Measurements from ENCODE around the gene WAS. TPM values are rescaled to one million over a fixed set of nuclear protein-coding genes. Genes with fewer than 3 reads are reported as not detected.
"Not testable (repeated sequence)": the region's sequence is repeated elsewhere in the genome, so short reads cannot be mapped to it uniquely, and the experiment has no call there.

The WAS gene
- 1 to 10 TPM; 3.0 to 8.0 (median 3.9) TPM for polyA plus RNA-seq (ENCODE audit: insufficient read length in 10 of 10)
- long read RNA-seq, donor 1, result 0 reads
- long read RNA-seq, donor 2, result 0 reads
- long read RNA-seq, donor 3, result 0 reads
- long read RNA-seq, donor 4, result 0 reads
- long read RNA-seq, donor 5, result 0 reads
- long read RNA-seq, donor 6, result 0 reads
- long read RNA-seq, donor 7, result 0 reads
- long read RNA-seq, donor 8, result 0 reads
- long read RNA-seq, donor 9, partial matches to known transcripts, result 0 of 1 reads
- long read RNA-seq, donor 9, other reads (novel, unspliced or antisense), result 0 of 1 reads

DNA sequence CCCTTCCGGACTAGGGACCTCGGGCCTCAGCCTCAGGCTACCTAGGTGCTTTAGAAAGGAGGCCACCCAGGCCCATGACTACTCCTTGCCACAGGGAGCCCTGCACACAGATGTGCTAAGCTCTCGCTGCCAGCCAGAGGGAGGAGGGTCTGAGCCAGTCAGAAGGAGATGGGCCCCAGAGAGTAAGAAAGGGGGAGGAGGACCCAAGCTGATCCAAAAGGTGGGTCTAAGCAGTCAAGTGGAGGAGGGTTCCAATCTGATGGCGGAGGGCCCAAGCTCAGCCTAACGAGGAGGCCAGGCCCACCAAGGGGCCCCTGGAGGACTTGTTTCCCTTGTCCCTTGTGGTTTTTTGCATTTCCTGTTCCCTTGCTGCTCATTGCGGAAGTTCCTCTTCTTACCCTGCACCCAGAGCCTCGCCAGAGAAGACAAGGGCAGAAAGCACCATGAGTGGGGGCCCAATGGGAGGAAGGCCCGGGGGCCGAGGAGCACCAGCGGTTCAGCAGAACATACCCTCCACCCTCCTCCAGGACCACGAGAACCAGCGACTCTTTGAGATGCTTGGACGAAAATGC is at the start of gene WAS:
Gene WAS (plus strand): TSS at position 389 of the 572 bp plus-strand sequence. CDS start 55 bp downstream, at position 444.
- DNase-seq, result peak in 1 of 3 donors; percentile 22

DNA sequence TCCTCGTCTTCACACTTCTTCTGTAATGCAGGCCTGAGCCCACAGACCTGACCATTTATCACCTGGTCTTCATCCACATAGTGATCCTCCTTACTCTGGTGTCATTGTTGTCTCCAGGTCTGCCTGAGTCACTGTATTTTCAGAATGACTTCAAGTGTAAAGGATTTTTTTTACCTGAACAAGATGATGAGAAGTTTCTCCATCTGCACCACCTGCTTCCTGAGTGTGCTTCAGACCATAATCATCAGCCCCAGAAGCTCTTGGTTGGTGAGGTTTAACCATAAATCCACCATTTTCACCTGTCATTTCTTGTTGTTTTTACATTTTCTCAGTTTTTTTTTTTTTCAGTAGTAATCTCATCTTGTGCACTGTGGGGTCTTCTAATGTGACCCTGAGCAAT is 47.3 kb upstream of the WAS start:
- no peak for DNase-seq

DNA sequence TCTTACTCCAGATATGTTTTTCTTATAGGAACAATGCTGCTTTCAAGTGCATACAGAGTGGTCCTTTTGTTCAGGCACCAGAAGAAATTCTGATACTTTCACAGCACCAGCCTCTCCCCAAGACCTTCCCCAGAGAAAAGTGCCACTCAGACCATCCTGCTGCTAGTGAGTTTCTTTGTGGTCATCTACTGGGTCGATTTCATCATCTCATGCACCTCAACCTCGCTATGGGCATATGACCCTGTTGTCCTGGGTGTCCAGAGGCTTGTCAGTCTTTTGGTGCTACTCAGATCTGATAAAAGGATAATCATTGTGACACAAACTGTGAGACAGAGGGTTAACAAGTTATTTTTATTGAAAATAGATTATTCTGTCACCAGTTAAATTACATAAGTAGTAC is 46.8 kb upstream of the WAS start:
- DNase-seq, result no peak

DNA sequence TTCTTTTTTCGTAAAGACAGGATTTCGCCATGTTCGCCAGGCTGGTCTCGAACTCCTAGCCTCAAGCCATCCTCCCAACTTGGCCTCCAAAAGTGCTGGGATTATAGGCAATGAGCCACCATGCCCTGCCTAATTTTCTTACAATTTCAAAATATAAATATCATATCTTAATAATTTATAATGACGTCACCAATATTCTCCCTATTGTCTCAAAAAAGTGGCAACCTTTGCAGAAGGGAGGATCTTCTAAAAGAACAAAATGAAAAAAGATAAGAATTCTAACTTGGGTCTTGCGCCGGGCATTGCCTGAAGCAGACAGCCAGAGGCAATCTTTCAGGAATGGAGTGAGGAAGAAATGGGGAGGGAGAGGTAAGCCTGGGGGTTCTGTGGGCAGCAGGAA is 37.9 kb upstream of the WAS start:
- no peak for DNase-seq

DNA sequence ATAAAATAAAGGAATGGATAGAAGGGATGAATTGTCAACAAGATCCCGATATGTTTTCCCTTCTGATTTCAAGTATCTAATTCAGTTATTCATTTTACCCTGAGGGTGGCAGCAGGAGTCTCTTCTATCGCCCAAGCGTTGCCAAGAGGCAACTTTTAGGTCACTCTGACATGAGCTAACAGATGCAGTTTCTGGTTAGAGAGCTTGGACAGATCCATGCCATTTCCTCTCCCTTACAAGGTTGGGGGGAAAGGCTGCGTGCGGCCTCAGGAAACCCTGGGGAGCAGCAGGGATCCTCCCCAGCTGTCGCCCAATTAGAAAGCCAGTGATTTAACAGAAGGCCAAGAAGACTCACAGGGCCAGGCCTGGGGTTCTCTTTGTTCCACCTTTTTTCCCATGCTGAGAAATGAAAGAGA is 35.3 kb upstream of the WAS start:
- DNase-seq, result peak; percentile 46 to 56 (median 53)

DNA sequence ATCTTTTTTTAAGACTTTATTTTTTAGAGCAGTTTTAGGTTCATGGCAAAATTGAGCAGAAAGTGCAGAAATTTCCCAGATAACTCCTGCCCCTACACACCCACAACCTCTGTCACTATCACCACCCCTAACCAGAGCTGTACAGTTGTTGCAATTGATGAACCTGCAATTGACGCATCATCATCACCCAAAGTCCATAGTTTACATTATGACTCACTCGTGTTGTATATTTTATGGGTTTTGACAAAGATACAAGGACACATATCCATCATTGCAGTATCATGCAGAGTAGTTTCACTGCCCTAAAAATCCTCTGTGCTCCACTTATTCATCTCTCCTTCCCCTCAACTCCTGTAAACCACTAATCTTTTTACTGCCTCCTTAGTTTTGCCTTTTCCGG is 34.5 kb upstream of the WAS start:
- no peak for DNase-seq

DNA sequence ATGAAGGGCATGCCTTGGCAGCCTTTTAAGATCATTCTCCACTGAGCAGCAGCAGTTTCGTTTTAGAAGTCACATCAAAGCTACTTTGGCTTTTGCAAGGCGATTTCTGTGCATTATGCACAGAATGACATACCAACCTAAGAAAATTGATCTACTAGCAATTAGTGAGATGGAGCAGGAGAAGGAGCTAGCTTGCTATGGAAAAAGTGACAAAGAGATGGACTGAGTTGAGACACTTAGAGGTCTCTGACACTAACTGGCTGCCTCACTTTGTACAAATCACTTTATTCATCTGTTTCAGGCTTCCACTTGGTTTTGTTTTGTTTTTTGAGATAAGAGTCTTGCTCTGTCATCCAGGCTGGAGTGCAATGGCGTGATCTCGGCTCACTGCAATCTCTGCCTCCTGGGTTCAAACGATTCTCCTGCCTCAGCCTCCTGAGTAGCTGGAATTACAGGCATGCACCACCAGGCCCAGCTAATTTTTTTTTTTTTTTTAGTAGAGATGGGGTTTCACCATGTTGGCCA is 31.5 kb upstream of the WAS start:
- DNase-seq, result not testable (repeated sequence)

DNA sequence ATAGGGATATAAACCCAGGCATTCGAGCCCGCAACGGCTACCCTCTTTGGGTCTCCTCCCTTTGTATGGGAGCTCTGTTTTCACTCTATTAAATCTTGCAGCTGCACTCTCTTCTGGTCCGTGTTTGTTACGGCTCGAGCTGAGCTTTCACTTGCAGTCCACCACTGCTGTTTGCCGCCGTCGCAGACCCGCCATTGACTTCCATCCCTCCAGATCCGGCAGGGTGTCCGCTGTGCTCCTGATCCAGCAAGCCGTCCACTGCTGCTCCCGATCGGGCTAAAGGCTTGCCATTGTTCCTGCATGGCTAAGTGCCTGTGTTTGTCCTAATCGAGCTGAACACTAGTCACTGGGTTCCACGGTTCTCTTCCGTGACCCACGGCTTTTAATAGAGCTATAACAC is 28.9 kb upstream of the WAS start:
- not testable (repeated sequence) for DNase-seq

DNA sequence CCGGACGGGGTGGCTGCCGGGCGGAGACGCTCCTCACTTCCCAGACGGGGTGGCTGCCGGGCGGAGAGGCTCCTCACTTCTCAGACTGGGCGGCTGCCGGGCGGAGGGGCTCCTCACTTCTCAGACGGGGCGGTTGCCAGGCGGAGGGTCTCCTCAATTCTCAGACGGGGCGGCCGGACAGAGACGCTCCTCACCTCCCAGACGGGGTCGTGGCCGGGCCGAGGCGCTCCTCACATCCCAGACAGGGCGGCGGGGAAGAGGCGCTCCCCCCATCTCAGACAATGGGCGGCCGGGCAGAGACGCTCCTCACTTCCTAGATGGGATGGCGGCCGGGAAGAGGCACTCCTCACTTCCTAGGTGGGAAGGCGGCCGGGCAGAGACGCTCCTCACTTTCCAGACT is 23.9 kb upstream of the WAS start:
- DNase-seq, result not testable (repeated sequence)

DNA sequence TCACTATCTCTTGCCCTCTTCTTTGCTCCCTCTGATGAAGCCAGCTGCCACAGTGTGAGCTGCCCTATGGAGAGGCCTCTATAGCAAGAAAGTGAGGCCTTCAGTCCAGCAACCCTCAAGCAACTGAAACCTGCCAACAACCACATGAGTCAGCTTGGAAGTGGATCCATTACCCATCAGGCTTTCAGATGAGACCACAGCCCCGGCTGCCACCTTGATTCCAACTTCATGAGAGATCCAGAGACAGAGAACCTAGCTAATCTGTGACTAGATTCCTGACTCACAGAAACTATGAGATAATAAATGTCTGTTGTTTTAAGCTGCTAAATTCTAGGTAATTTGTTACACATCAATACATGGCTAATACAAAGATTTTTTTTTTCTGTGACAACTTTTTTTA is 20.4 kb upstream of the WAS start:
- DNase-seq, result no peak

DNA sequence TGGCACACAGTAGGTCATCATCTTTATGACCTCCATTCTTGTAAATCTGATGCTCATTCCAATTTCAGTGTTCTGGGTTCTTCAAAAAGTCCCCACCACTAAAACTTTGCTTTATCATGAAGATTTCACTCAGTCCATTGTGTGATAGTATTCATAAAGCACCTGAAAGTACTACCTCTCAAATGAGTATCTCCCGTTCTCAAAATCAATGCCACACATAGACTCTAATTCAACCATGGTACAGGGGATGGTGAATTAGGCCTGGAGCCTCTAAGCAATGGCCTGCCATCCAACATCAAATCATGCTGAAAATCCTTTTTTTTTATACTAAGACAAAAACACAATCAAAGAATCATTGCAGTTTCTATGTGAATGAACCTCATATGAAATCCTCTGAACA is 19.4 kb upstream of the WAS start:
- DNase-seq, result no peak

DNA sequence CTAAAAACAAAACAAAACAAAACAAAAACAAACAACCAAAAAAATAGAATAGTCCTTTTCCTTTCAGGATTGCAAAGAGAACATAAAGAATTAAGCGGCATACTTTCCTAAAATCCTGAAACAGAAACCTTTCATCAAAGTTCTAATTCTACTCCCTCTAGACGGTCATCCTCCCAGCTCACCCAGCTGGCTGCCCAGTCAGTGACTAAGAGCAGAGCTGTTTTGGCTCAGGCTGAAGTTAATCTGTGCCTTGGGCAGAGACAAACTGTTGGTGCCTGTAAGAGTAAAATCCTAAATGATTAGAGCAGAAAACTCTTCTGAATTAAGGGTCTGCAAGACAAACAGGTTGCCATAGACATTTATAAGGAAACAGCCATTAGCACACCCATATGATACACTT is 17.6 kb upstream of the WAS start:
- no peak for DNase-seq

DNA sequence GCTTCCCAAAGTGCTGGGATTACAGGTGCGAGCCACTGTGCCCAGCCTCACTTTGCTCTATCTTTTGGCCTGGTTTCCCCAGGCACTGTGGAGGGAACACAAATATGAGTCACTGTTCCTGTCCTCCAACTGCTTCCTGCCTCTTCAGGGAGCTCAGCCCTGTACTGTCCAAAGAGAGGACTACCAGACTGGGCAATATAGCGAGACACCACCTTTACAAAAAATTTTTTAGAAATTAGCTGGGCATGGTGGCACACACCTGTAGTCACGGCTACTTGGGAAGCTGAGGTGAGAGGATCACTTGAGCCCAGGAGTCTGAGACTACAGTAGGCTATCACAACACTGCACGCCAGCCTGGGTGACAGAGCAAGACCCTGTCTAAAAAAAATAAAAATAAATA is 16.9 kb upstream of the WAS start:
- no peak for DNase-seq

DNA sequence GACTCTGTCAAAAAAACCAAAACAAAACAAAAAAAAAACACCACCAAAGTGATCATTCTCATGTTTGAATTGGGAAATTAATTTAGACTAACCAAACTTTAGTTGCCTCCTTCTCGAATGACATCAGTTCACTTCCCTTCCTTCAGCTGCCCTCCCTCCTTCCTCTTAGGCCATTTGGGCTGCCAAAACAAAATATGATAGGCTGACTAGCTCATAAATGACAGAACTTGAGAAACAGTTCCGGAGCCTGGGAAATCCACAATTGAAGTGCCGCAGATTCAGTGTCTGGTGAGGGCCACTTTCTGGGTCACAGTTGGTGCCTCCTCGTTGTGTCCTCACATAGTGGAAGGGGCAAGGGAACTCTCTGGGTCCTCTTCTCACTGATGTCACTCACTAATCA is 16.1 kb upstream of the WAS start:
- DNase-seq, result no peak

DNA sequence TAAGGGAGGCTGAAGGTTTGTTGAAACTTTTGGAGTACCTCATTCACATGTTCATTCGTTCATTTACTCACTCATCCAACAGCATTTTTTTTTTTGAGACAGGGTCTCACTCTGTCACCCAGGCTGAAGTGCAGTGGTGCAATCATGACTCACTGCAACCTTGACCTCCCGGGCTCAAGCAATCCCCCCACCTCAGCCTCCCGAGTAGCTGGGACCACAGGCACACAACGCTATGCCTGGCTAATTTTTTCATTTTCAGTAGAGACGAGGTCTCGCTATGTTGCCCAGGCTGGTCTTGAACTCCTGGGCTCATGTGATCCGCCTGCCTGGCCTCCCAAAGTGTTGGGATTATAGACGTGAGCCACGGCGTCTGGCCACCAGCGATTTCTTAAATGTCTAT is 15.4 kb upstream of the WAS start:
- DNase-seq, result not testable (repeated sequence)

DNA sequence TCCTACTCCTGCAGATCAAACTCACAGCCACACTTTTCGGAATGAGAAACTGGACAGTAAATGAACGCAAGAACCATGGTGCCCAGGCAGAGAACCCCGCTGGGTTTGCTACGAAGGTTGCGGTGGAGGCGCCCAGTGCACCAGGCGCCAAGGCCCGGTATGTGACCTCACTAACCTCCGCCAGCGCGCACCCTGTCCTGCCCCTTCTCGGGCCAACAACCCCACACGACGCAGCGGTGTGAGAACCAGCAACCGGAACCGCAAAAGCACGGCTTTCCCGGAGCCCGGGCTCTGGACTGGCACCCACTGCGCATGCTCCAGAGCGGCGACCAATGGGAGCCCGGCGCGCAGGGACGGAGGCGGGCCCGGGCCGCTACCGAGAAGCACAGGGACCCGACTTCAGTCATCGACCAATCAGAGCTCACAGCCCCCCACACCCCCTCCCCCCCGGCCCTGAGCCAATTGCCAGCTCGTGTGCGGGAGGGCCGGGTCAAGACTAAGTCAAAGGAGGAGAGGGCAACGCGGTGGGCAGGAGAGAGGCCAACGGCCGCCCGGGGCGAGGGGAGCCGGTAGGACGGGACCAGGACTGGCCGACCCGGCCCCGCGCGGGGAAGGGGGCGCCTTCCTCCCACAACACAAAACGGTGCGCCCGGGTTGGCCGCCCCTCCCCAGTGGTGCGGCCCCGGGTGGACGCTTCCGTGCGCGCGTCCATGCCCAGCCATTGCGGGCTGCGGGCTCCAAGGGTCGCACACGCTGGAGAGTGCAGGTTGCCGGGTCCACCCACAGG is 7.3 kb upstream of the WAS start:
- DNase-seq, result peak; percentile 81 to 92 (median 90)

DNA sequence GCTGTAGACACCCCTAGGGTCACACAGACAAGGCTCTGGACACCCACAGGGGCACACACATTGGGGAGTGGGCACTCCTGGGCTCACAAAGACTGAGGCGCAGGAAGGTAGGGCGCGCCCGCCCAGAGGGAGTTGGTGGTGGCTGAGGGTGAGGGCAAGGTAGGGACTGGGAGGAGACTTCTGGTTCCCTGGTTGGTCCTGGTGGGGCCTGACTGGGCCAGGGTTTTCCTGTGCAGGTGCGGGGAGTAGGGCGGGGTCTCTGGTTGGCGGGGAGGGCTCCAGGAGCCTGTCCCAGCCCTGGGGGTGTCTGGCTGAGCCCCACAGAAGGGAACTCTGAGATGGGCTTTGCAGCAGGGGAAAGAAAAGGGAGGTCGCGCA is 6.7 kb upstream of the WAS start:
- no peak for DNase-seq

DNA sequence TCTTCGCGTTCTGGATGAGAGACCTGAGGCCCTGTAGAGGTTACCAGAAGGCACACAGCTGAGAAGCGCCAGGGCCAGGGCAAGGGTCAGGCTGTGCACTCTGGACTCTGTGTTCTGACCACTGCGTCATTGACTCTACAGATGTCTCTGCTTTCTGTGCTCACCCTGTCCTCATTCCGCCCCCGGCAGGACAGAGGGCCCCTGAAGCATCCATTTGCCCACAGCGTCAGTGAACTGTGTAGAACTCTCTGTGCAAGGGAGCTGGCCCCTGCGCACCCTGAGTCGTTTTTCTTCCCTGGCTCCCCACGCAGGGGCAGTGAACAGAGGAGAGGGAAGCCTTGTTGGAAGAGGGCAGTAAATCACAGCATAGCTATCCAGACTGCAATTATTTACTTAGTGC is 6.1 kb upstream of the WAS start:
- no peak for DNase-seq

DNA sequence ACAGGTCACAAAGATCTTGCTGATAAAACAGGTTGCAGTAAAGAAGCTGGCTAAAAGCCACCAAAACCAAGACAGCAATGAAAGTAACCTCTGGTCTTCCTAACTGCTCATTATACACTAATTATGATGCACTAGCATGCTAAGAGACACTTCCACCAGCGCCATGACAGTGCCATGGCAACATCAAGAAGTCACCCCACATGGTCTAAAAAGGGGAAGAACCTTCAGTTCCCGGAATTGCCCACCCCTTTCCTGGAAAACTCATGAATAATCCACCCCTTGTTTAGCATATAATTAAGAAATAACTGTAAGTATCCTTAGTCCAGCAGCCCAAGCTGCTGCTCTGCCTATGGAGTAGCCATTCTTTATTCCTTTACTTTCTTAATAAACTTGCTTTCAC is 3.1 kb upstream of the WAS start:
- DNase-seq, result not testable (repeated sequence)

DNA sequence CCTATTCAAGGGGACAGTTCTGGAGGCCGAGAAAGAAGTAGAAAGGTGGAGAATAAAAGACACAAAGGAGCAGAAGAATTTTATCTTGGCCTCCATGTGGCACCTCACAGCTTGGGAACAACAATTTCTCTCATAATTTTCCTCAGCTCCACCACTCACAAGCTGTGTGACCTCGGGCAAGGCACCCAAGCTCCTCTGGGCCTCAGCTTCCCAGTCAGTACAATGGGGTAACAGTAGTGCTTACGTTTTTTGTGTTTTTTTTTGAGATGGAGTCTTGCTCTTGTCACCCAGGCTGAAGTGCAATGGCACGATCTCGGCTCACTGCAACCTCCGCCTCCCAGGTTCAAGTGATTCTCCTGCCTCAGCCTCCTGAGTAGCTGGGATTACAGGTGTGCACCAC is 2.7 kb upstream of the WAS start:
- DNase-seq, result not testable (repeated sequence)

DNA sequence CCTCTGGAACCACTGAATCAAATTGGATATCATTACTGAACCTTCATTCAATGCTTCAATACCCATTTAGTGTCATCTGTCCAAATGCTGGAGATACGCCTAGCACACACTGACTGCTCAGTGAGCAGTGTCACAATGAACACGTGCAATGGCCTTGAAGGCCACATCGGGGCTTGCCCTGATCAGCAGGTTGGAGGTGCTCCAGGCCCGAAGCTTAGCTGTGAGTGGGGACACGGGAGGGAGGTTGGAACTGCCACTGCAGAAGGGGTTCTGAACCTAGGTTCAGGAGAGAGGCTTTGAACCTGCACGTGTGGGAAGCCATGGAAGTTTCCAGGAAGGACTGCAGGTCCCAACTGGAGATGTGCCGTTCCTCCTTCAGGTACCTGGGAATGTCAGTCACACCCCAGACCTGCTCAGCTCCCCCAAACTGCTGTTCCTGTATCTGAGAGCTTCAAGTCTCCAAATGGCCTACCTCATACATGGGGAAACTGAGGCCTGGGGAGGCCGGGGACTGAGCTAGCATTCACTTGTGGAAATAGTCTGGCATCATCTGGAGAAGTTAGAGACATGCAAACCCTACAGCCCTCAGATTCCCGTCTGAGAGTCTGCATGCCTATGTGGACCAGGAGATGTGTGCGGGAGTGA is 1.9 kb upstream of the WAS start:
- DNase-seq, result no peak

DNA sequence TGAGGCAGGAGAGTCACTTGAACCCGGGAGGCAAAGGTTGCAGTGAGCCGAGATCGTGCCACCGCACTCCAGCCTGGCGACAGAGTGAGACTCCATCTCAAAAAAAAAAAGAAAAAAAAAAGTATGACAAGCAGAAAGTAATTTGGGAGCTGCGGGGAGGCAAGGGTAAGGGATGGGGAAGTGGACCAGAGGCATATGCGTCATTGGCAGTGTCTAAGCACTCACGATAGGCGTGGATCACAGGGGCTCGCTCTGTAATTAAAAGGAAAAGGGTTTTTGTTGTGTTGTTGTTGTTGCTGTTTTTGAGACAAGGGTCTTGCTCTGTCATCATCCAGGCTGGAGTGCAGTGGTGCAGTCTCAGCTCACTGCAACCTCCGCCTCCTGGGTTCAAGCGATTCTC is 804 bp upstream of the WAS start:
- not testable (repeated sequence) for DNase-seq
